NCI-H2196 treated with DMSO at 0.1 percent for 48 hours (cell line): Measurements from ENCODE around the gene MDFI.

Source experiments
- DNase-seq: peaks from one replicate; lab custom pipeline; 2025; ENCODE audit not compliant: unreplicated experiment; lab: John Stamatoyannopoulos, UW

The MDFI gene

DNA sequence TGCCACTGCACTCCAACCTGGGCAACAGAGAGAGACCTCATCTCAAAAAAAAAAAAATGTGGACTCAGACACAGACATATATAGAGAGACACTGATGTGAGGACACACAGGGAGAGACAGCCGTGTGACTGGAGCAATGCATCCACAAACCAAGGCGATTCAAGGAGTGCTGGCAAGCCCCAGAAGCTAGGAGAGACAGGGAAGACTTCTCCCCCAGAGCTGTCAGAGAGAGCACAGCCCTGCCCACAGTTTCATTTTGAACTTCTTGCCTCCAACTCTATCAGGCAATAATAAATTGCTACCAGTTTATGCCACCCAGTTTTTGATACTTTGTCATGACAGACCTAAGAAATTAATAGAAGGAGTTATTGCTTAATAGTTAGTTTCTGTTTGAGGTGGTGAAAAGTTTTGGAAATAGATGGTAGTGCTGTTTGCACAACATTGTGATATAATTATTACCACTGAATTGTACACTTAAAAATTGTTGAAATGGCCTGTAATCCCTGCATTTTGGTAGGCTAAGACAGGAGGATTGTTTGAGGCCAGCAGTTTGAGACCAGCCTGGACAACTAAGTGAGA, 5.1 kb upstream of the MDFI start:
- DNase-seq: no peak

DNA sequence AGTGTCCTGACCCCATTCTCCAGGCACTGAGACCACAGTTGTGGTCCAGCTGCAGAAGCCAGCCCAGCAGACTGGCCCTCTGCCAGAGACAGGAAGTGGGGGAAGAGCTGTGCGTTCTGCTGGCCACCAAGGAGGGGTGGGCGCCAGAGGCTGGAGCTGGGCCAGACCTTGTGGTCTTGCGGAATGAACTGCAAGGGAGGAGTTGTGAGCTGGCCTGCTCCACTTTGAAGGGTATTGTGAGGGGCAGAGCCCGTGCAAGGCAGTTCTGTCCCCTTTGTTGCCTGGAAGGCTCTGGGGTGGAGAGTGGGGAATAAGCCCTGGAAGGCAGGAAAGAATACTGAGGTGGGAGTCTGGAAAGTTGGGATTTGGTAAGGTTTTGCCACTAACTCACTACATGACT, 3.6 kb upstream of the MDFI start:
- no peak for DNase-seq

DNA sequence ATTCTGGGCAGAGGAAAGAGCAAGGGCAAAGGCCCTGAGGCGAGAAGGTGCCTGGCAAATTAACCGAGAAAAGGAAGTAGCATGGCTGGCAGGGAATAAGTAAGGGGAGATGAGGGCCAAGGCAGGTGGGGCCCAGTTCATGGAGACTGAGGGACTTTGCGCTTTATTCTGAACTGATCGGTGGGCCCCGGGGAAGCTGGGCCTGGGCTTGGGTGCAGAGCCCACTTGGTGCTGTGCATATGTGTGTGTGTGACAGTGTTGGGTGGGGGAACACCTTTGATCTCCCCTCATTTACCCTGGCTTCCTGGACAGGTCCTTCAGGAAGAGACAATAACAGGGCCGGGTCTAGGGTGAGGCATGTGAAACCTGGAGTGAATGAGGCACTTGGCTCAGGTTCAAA, 2.9 kb upstream of the MDFI start:
- DNase-seq: no peak

DNA sequence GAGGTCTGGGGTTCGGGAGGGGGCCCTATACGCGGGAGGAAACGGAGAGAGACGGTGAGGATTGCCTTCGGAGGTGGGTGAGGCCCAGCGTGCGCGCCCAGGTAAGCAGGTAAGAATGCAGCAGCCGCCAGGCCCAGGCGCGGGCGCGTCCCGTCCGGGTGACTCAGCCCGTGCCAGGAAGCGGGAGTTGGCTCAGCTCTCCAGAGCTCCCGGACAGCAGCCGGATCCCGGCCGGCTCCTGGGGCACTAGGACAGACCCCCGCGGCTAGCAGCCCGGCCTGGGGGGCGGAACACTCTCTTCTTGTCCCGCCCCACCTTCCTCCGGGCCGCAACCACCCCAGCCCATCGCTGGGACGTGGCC, 1.5 kb upstream of the MDFI start:
- DNase-seq: no peak

DNA sequence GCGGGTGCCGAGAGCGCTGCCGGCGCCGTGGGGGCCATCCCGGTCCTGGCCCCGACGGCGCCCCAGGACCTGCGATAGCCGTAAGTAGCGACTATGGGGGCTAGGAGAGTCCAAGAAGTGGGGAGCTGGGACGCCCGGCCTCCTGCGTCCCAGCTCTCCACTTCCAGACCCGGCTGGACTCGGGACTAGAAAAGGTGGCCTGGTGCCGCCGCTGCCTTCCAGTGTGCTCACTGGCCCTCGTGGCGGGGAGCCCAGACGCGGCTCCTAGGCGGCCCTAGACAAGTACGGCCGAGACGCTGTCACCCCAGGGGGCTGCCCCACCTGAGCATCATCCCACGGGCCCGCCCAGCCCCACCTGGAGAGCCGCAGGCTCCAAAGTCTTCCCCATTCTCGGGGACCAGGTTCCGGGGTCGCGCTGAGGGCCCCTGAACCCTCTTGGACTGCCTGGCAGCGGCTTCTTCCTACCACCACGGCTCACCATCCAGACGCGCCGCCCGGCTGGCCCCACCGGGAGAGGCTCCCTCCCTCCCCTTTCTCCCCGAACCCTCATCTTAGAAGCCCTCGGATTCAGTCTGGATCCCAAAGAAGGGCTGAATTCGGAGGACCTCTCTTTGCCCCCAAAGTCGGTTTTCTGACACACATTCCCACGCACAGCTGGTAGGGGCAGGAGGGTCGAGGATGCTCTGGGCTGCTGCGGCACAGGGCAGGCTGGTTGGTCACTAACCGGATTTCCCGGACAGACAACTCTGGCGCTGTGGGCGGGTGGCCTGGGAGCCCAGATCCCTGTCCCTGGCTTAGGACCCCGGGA, 870 bp upstream of the MDFI start:
- DNase-seq: no peak

DNA sequence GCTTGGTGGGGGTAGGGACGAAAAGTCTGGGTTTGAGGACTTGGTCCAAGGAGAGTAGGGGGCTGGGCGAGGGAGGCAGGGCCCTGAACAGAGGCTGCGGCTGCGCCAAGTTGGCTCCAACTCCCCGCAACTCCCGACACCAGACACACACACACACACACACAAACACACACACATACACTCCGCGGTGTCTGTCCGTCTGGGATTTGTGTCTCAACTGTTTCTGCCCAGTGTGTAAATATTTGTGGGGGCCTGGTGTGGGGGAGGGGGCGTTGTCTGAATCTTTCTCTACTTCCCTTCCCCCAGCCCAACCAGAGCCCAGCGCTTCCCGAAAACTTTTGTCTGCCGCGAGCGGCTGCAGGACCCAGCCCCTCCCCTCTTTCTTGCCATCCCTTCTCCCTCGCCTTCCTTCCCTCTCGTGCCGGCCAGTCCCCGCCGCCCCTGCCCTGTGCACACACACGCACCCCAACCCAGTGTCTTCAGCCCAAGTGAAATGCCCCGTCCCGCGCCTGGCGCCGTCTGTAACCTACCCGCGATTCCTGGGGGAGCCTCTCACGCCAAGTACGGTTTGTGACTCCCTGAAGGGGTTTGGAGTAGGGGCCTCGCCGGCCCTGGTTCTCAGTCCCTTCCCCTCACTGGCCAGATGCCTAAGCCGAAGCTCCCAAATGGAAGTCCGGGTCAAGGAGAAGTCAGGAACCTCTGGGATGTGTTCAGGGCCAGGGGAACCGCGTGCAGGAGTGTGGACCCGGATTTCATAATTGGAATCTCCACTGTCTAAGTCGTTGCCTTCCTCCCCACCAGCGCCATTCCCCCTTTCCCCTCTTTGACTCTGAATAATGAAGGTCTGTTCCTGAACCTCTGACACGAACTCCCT, 904 bp downstream of the MDFI start:
- DNase-seq: no peak

DNA sequence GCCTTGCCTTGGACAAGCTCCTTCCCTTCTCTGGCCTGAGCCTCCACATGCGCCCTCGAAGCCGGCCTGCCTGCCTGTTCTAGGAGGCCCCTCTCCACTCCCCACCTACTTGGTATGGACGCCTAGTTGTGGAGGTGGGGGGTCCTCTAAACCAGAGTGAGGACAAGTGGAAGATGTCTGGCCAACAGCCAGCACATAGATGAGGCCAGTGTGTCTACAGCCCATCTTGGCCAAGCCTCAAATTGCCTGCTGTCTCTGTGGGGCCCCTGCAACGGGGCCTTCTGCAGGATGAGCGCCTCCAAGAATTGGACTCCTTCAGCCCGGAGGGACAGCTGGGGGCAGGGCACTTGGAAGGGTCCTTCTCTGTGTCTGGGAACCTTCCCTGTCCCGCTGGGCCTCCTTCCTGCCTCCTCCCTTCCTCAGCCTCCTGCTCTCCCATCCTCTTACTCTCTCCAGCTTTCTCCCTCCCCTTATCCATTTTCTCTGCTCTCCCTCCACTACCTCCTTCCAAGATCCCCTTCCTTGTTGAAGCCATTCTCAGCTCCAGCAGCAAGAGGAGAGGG, 1.6 kb downstream of the MDFI start:
- no peak for DNase-seq

DNA sequence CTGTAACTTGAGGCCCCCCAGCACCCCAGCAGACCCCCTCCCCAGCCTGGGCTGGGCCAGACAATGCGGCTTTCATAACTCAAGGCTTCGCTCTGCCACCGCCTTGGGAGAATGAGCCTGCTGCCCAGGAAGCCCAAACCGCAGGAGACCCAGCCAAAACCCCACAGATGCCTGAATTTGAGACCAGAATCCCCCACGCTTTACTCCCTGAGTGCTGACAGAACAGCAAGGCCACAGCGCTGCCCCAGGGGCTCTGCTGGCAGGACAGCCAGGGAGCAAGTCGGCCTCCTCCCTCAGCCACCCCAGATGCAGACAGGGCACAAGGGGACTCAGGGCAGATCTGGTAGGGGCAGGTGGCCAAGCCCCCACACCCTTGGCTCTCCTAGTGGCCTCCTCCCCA, 2.2 kb downstream of the MDFI start:
- no peak for DNase-seq

DNA sequence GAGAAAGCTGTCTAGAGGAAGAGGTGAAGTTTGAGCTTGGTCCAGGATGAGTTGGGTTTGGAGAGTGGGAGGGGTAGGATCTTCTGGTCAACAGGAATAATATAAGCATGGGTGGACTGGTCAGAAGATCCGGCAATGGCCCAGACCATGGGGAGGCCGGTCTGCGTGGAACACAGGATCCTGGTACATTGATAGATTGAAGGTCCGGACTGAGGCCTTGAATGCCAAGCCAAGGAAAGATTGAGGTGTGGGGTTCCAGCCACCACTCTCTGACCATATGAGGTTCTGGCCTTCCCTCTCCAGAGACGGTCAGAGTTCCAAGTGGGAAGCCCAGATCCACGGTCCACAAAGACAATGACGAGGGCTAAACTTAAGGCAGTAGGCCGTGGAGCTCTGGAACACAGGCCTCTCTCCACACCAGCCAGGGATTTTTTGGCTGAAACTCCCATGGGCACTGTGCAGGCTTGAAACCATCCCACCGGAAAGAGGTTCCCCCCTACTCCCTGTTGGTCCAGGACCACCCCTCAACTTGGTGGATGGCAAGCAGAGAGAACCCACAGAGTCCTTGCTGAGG, 3.2 kb downstream of the MDFI start:
- DNase-seq: no peak

DNA sequence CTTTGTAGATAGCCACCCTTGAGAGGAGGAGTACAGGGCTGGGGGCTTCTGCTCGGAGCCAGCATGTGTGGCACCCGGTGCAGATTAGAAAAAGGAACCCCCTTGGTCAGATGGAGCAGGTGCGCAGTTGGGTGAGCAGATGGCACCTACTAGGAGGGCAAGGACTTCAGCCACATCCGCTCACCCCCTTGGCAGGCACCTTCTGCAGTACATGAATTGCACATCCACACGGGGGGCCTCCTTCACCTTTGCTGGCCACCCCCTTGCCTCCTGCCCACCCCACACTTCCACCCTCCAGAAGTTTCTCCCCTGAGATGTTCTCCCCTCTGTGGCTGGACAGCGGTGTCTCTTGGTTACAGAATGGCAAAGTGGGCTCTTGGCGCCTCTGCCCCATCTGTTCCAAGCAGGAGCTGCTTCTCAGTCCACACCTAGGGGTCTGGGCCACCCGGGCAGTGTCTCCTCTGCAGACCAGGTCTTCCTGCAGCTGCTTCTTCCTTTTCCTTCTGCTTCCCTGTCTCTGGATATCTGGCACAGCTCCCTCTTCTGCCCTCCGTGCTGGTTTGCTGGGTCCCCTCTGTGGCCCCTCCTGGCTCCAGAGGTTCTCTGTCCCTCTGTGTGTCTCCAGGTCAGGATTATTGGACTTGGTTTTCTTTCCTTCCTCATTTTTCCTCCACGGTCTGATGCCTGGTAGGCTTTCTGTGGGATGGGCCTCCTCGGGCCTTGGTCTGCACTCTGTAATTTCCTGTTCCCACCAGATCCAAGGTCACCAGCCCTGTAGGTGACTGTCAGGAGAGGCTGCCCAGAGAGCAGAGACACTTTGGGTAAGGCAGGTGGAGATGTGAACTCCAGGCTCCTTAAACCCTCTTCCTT, 4.1 kb downstream of the MDFI start:
- DNase-seq: no peak

DNA sequence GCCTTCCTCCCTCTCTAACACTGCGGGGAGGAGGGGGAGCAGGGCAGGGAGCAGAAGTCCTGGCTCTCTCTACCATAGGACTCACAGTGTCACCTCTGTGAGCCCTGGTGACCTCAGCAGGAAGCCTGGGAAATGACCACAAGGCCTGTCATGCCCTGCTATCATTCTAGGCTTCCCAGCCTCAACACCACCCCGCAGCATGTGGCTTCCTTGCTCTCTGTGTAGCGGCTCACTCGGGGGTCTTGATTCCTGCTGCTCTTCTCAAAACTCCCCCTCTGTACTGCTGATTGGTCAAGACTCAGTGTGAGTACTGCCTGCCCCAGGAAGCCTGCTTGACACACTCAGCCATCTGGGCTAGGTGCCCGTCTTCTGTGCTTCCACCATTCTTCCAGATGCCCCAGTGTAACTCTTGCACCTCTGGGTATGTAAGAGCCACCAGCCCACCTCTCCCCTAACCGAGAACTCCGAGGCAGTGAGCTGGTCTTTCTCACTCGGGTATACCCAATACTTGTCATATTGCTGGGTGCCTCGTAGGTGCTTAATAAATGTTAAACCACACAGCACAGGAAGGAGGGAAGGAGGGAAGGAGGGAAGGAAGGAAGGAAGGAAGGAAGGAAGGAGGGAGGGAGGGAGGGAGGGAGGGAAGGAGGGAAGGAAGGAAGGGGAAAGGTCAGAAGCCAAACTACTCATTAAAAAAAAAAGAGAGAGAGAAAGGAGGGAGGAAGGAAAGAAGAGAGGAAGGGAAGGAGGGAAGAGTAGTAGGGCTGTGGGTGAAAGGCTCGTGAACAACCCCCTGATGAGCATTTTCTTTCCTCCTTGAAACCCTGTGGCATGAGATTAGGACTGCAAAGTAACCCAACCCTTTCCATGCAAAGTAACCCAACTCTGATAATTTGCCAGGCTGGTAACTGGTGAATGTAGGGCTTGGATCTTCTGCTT, 5.0 kb downstream of the MDFI start:
- DNase-seq: no peak

DNA sequence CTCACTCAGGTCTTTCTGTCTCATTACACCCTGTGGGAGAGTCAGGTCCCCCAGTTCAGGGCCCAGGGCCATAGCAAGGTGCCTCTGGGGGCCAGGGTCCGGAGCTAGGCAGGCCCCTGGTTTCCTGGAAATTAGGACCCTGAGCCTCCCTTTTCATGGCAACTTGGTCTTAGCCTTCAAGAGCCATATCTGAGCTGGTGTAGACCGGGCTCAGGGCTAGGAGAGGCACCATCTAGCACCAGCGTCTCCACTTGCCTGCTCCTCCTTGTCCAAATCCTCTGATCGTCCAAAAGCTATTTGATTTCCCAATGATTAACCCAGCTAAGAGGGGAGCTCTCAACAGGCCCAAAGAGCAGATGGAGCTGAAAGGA, 5.6 kb downstream of the MDFI start:
- no peak for DNase-seq

DNA sequence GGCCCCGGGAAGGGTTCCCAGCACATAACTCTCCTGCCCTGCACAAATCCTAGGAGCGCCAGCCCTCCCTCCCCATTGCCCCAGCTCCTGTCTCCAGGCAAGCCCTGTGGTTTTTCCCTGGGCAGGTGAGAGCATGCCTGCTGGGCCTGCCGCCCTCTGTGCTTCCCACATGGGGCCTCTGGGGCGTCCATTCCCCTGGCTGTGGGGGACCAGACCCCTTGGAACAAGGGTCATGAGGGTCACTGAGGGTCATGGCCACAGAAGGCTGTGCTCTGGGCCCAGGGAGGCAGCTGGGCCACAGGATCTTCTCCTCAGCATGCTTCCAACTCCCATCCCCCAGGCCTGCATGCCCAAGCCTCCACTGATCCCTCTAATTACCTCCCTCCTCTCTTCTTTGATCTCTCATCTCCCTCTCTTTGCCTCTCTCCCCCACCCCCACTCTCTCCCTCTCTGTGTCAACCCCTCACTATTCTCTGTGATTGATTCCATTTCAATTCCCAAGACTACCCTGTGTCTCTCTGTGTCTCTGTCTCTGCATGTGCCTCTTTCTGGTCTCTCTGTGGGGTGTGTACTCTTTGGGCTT, 6.1 kb downstream of the MDFI start:
- no peak for DNase-seq

DNA sequence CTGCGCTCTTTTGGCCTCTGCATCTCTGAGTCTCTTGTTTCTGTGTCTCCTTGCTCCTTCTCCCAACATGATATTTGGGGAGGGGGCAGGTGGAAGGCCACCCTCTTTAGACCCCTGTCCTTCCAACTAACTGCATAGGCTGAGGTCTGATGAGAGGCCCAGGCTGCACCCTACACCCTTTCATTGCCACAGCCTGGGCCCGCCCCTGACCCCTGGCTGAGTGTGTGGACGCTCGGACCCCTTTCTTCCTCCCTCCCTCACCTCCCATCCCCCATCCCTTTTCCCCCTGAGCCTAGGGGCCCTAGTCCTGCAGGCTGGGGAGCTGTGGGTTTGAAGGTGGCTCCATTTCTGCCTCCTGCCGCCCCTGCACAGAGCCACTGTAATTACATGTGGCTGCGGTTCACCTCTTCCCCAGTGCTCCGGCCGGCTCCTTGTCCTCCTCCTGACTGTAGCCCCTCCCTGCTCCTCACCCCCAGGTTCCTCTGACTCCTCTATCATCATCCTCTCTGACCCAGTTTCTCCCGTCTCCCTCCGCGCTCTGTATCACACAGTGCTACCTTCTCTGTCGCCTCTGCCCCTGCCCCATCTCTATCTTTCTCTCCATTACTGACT, 6.8 kb downstream of the MDFI start:
- no peak for DNase-seq

DNA sequence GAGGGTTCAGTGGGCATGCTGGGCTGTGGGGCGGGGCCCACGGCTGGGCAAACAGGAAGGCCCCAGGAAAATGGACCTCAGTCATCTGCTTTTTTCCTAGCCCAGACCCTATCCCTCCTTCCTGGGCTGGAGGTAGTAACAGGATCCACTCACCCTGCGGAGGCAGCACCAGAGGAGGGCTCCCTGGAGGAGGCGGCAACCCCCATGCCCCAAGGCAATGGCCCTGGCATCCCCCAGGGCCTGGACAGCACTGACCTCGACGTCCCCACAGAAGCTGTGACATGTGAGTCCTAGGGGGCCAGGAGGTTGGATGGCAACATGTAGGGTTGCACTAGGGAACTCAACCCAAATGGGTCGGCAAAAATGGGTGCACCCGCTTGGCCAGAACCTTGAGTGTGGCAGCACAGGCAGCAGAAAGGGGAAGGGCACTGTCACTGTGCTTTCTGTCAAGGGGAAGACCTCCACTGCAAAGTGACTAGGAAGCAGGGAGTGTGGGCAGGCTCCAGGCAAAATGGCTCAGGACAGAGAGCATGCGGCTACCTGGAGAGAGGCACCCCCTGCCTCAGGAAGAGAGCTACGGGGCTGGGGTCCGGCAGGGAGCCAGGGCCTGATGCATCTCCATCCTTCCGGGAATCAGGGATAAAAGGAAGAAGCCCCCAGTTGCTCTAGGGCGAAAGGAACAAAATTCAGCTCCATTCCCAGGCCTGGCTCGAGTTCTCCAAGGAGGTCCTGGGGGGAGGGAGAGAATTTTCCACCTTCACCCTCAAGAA, 7.9 kb downstream of the MDFI start:
- no peak for DNase-seq

DNA sequence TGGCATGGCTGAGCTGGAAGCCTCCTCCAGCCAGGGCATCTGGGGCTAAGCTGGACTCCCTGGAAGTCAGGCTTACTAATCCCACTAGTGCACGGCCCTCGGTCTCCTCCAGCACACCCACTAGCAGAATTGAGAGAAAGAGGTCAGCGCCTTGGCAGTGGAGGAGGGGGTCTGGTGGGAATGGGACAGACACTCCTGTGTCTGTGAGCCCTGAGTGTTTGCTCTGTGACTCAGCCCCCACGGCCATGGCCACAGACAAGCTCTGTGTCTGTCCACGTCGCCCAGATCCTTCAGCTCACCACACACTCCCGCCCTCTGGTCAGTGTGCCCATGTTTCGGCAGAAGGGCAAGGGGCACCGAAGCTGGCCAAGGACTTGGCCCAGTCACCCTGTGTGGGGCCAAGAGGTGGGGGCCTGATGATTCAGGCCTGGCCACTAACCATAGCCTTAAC, 8.8 kb downstream of the MDFI start:
- DNase-seq: no peak

DNA sequence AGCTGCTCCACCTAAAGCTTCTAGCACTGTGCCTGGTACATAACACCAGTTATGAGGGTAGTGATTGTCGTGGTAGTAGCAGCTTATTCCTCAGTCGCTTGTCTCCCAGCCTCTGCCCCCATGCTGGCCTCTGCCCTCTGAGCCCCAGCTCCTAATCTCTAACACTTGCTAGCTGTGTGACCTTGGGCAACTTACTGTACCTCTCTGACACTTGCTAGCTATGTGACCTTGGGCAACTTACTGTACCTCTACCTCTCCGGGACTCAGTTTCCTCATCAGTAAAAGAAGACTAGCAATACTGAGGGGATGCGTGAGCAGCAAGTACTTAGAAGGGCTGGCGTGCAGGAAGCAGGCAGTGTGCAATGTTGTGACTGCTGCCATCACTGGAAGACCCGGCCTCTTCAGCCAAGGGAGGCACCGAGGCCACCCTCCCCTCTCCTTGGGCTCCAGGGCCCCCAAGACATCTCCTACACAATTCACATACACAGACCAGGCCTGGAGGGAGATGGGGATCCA, 9.9 kb downstream of the MDFI start:
- DNase-seq: no peak

DNA sequence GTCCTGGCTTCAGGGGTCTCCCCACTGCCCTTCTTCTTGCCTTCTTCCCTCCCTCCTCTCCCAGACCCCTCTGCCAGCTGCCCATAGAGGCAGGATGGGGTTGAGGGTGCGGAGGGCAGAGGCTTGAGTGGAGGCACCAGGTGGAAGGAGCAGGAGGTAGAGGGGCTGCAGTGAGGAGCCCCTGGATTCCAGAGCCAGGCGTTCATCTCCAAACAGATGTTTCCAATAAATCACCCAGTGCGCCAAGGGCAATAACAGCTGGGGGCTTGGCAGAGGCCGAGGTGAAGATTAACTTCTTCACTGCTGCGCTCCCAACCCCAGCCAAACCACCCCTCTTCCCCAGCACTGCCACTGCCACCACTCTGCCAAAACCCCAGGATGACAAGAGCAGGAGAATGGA, 10.7 kb downstream of the MDFI start:
- DNase-seq: no peak
